Activated CD8-positive, alpha-beta T cell treated with anti-CD3 and anti-CD28 coated beads for 36 hours (primary cell): ENCODE data around the gene POLD1. TPM values are rescaled to one million over a fixed set of nuclear protein-coding genes. Genes with fewer than 3 reads are reported as not detected.

Experiments
- ATAC-seq: fragments of 200-7000 bp; cut with Tn5 transposase; one replicate; pipeline ENCODE4 v1.10.0; 2021; ENCODE audit warnings: mild to moderate bottlenecking, moderate library complexity
- CTCF ChIA-PET: fragments of 350-600 bp; sonication (Branson Sonifier 250); formaldehyde crosslinking; loops from one replicate; lab custom pipeline; 2021; ENCODE audit warnings: antibody characterized with exemption; lab: Charles Lee
- POLR2A ChIA-PET: fragments of 350-600 bp; sonication (Branson Sonifier 250); formaldehyde crosslinking; loops from one replicate; lab custom pipeline; 2021; ENCODE audit warnings: antibody characterized with exemption; lab: Charles Lee
- DNase-seq: peaks from one replicate; pipeline ENCODE4 v3.0.0-alpha.2; 2020
- H3K27ac Mint-ChIP-seq: one replicate; pipeline ENCODE4 v1.8.0; 2021; ENCODE audit warnings: mild to moderate bottlenecking, mixed read lengths
- H3K27me3 Mint-ChIP-seq: one replicate; pipeline ENCODE4 v1.8.0; 2021; ENCODE audit warnings: mixed read lengths
- H3K36me3 Mint-ChIP-seq: one replicate; pipeline ENCODE4 v1.8.0; 2021; ENCODE audit warnings: low read depth, mixed read lengths
- H3K4me1 Mint-ChIP-seq: one replicate; pipeline ENCODE4 v1.8.0; 2021; ENCODE audit warnings: low read depth, mixed read lengths
- H3K4me3 Mint-ChIP-seq: one replicate; pipeline ENCODE4 v1.8.0; 2021; ENCODE audit warnings: mild to moderate bottlenecking, moderate library complexity, mixed read lengths
- H3K9me3 Mint-ChIP-seq: one replicate; pipeline ENCODE4 v1.8.0; 2021; ENCODE audit warnings: mixed read lengths
- CTCF ChIP-seq: fragments of 200-600 bp; IDR thresholded peaks from one replicate; pipeline ENCODE4 v1.8.0; 2022; ENCODE audit warnings: antibody characterized with exemption, mild to moderate bottlenecking
- intact Hi-C: fragments of 100-400 bp; cut with micrococcal nuclease; formaldehyde crosslinking; loops from one replicate; pipeline ENCODE4 v1.10.0; 2022
- total RNA-seq, 2 experiments: library from RNA; stranded (reverse); gene quantifications; one replicate each; pipeline ENCODE4 v1.2.3, GENCODE V29; 2021

POLD1 gene
- total RNA-seq, 2 experiments from 2014 or later = 214 to 215 TPM

- CTCF ChIA-PET = interaction anchor here (1.1 to 1.3 kb wide), 3 partner anchors 40 to 136 kb away, joined by 3 to 4 read pairs (median 3); no protein-coding TSS in a partner anchor
- no peak for DNase-seq
- Mint-ChIP-seq H3K27ac (no peak overlapping the region), H3K27me3 (peaks cover 21% of the 10 kb centered on the region), H3K4me3 (no peak overlapping the region), H3K4me1 (peaks cover 17% of the 10 kb centered on the region), H3K36me3 (peaks cover 10% of the 10 kb centered on the region), H3K9me3 (peaks cover 4% of the 10 kb centered on the region)
- intact Hi-C loops = no loop called here
- POLR2A ChIA-PET = interaction anchor here (2.1 kb wide), 1 partner anchor 35 kb away, joined by 4 read pairs; no protein-coding TSS in a partner anchor
- no peak for ATAC-seq
- no peak for TF ChIP-seq CTCF
These were observed 36.7 kb downstream of the POLD1 start for GRCh38 chr19:50420808-50421207.

- no peak overlapping the region for H3K4me3 Mint-ChIP-seq
- H3K27me3 Mint-ChIP-seq = peaks cover 23% of the 10 kb centered on the region
- peaks cover 17% of the 10 kb centered on the region for H3K4me1 Mint-ChIP-seq
- peaks cover 4% of the 10 kb centered on the region for H3K9me3 Mint-ChIP-seq
- intact Hi-C loops = no loop called here
- ChIA-PET CTCF (interaction anchor here (1.5 kb wide), 1 partner anchor 38 kb away, joined by 3 read pairs; no protein-coding TSS in a partner anchor), POLR2A (no interaction called here)
- DNase-seq (no peak), ATAC-seq (no peak)
- TF ChIP-seq CTCF = no peak
- H3K36me3 Mint-ChIP-seq = peaks cover 10% of the 10 kb centered on the region
- H3K27ac Mint-ChIP-seq = no peak overlapping the region
These were observed 38.5 kb downstream of the POLD1 start for GRCh38 chr19:50422397-50423278.

GRCh38 chr19:50423279-50424113 is 39.3 kb downstream of the POLD1 start:
- H3K27me3 Mint-ChIP-seq = peaks cover 23% of the 10 kb centered on the region

DNA sequence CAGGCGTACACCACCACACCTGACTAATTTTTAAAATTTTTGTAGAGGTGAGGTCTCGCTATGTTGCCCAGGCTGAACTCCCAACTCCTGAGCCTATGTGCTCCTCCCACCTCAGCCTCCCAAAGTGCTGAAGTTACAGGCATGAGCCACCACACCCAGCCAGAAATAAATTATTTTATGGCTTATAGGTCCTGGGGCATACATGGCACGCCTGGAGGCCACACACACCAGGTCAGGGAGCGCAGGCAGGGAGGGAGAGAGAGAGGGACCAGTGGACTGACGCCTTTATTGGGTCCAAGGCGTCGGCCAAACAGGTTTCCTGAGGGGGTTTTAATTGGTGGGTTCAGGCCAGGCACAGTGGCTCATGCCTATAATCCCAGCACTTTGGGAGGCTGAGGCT is 41.4 kb downstream of the POLD1 start:
- TF ChIP-seq CTCF = no peak
- peaks cover 3% of the 10 kb centered on the region for H3K36me3 Mint-ChIP-seq
- ChIA-PET POLR2A (no interaction called here), CTCF (interaction anchor here (1.4 kb wide), 1 partner anchor 35 kb away, joined by 3 read pairs; no protein-coding TSS in a partner anchor)
- DNase-seq (no peak), ATAC-seq (no peak)
- no peak overlapping the region for H3K4me3 Mint-ChIP-seq
- H3K27ac Mint-ChIP-seq = no peak overlapping the region
- H3K4me1 Mint-ChIP-seq = peaks cover 2% of the 10 kb centered on the region
- intact Hi-C loops = no loop called here
- peaks cover 16% of the 10 kb centered on the region for H3K27me3 Mint-ChIP-seq
- peaks cover 4% of the 10 kb centered on the region for H3K9me3 Mint-ChIP-seq

More at GRCh38 chr19:50423279-50424113, 39.3 kb downstream of the POLD1 start:
- intact Hi-C loops = no loop called here
- ChIA-PET CTCF (interaction anchor here (1.5 kb wide), 1 partner anchor 37 kb away, joined by 3 read pairs; no protein-coding TSS in a partner anchor), POLR2A (no interaction called here)
- peaks cover 4% of the 10 kb centered on the region for H3K9me3 Mint-ChIP-seq
- H3K4me3 Mint-ChIP-seq = no peak overlapping the region
- no peak for TF ChIP-seq CTCF
- ATAC-seq (no peak), DNase-seq (no peak)
- peaks cover 15% of the 10 kb centered on the region for H3K4me1 Mint-ChIP-seq
- peaks cover 10% of the 10 kb centered on the region for H3K36me3 Mint-ChIP-seq
- no peak overlapping the region for H3K27ac Mint-ChIP-seq
